Fibroblast of peridontal ligament (primary cell): ENCODE data around the gene VAMP8.
"Not testable (repeated sequence)": the region's sequence is repeated elsewhere in the genome, so short reads cannot be mapped to it uniquely, and the experiment has no call there.

Experiments used
- DNase-seq: peaks from one replicate; pipeline ENCODE4 v3.0.0-alpha.2; 2010; ENCODE audit errors: extremely low read depth

Gene VAMP8

GRCh38 chr2:85598594-85599340, 21.4 kb downstream of the VAMP8 start:
- no peak for DNase-seq

- DNase-seq: no peak
Observed at GRCh38 chr2:85599468-85600234, 22.3 kb downstream of the VAMP8 start.

GRCh38 chr2:85600235-85600575, 22.8 kb downstream of the VAMP8 start:
- no peak for DNase-seq

GRCh38 chr2:85600951-85601770, 23.8 kb downstream of the VAMP8 start:
- no peak for DNase-seq

GRCh38 chr2:85601771-85602475, 24.5 kb downstream of the VAMP8 start:
- peak; percentile 51 for DNase-seq

GRCh38 chr2:85602476-85603234, 25.3 kb downstream of the VAMP8 start, which contains the start of gene TMEM150A:
Gene TMEM150A, minus strand, starts transcription at chr2:85602698. Its CDS starts 750 bp downstream, at chr2:85601948.
- peak; percentile 82 for DNase-seq

- DNase-seq: not testable (repeated sequence)
Observed at GRCh38 chr2:85604133-85604444, 26.7 kb downstream of the VAMP8 start.

GRCh38 chr2:85604568-85605339, 27.4 kb downstream of the VAMP8 start:
- DNase-seq: no peak

GRCh38 chr2:85605406-85606115, 28.2 kb downstream of the VAMP8 start:
- peak; percentile 97 for DNase-seq

GRCh38 chr2:85606116-85606455, 28.7 kb downstream of the VAMP8 start:
- DNase-seq: no peak

- DNase-seq: no peak
Observed at GRCh38 chr2:85607268-85608215, 30.2 kb downstream of the VAMP8 start.

- no peak for DNase-seq
Observed at GRCh38 chr2:85611217-85611704, 33.9 kb downstream of the VAMP8 start.

GRCh38 chr2:85611705-85612587, 34.6 kb downstream of the VAMP8 start, which contains the start of gene C2orf68:
Gene C2orf68, minus strand, starts transcription at chr2:85612066. Its CDS starts 82 bp downstream, at chr2:85611984.
- peak; percentile 77 for DNase-seq

GRCh38 chr2:85613717-85614515, 36.5 kb downstream of the VAMP8 start:
- no peak for DNase-seq

- DNase-seq: not testable (repeated sequence)
Observed at GRCh38 chr2:85614757-85615156, 37.4 kb downstream of the VAMP8 start.

GRCh38 chr2:85615413-85615728, 38.0 kb downstream of the VAMP8 start:
- no peak for DNase-seq

- DNase-seq: not testable (repeated sequence)
Observed at GRCh38 chr2:85617723-85618122, 40.3 kb downstream of the VAMP8 start.
